ENCODE data around the gene RNU2-63P.
A peak's percentile ranks its signal among the peaks of the same experiment; 100 is the strongest.
"Not testable (repeated sequence)": the region's sequence is repeated elsewhere in the genome, so short reads cannot be mapped to it uniquely, and the experiment has no call there.

RNU2-63P gene

DNA sequence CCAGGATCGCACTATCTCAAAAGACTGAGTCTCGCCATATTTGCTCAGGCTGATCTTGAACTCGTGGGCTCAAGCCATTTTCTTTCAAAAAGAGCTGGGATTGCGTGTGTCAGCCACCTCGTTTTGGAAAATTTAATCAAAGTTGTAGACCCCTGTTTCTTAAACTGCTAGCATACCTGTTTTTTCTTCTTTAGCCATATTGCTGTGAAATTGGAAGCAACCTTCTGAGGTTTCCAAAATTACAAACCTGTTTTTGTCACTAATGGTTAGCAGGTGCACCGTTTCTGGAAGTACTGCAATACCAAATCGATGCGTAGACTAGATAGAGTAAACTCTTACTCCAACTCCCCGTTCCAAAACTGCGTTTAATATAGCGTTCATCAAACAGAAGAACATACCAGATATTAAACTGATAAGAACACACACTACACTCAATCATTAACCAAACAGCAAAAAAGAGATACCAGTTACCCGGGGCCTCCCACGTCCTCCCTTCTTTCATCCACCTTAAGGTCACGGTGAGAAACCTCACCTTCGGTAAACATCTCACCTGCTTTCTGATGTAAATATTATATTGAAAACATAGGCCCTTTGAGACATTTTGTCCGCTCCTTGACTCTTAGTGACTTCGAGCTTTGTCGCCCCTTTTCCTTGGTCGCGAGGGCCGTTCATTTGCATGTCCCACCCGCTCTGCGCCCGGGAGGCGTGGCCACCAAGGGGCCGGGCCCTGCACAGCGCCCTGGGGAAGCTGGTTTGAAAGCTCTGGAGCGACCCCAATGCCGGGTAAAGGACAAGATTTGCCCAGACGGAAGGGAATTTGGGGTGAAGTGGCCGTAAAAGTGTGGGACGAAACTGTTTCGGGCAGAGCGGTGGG is at the start of gene RNU2-63P:
TSS of gene RNU2-63P (minus strand) at position 462 of the 874 bp plus-strand sequence.
- DNase-seq (ENCODE audit: low read depth in 2 of 2): peak; percentile 60 to 63

DNA sequence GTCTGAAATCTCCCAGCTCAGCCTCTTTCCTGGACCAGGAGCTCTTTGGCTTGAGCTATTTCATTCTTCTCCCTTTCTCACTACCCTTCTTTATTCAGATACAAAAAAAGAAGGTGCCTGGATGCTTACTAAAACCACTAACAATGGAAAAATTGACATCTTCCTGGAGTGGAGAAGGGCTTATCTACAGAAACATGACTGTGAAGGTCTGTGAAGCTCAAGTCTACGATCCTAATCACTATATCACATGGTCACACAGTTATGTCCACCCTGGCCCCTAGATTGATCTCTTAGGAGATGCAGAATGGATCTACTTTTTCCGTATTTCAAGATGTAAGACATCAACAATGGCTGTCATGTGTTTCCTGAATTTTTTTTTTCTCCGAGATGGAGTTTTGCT is 44.9 kb upstream of the RNU2-63P start:
- no peak for DNase-seq (ENCODE audit: low read depth in 2 of 2)

DNA sequence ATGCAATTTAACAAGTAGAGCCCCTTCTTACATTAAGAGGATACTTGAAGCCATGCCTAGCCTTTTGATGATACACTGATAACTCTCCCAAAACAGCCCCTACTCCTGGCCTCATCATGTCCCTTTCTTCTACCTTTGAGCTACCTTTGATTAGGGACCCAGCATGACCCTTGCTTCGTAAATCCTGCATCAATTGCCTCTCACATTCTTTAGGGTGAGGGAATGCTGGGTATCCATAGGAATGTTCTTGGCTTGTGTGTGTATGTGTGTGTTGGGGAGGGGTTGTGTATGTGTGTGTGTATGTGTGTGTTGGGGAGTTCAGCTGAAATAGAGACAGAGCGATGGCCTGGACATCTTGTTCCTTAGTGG is 44.5 kb upstream of the RNU2-63P start:
- DNase-seq (ENCODE audit: low read depth in 2 of 2): no peak

DNA sequence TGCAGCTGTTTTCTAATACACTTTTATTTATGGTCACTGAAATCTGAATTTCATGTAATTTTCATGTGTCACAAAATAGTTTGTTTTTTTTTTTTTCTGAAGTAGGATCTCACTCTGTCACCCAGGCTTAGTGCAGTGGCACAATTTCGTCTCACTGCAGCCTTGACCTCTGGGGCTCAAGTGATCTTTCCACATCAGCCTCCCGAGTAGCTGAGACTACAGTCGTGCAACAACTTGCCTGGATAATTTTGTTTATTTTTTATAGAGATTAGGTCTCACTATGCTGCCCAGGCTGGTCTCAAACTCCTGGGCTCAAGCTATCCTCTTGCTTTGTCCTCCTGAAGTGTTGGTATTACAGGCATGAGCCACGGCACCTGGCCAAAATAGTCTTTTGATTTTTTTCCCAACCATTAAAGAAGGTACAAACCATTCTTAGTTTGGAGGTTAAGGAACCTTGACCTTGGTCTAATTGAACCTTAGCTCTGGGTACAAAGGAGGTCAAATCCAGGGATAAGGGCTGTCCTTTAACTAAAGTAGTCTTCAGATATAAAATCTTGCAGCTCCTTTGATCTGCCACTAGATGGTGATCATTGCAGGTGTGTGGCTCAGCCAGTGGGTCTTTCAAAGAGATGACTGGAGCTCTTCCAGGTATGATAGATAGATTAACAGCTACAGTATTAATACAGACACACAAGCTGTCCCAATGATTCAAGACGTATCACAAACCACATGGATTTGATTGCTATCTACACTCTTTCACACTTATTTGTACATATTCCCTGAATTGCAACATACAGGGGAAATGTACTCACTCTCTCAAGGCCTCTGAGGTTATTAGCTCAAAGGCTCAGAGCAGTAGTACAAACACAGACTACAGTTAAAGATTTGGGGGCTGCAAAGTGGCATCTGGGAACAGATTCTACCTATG is 43.9 kb upstream of the RNU2-63P start:
- DNase-seq (ENCODE audit: low read depth in 2 of 2): no peak

DNA sequence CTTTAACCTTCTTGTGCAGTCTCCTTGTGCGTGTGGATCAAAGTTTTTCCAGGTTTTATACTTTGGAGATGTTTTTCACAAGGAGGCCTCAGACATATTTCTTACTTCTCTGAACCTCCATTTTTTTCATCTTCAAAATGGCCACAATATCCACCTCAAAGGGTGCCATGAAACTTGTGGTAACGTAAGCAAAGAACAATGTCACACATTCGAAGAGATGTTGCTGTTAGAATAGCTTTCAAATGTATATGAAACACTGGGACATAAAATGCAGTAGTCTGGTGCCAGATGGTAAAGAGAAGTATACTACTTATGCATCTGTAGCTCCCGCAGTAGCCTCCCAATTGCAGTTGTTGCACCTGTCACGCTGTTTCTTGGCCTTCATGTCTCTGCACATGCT is 41.8 kb upstream of the RNU2-63P start:
- DNase-seq (ENCODE audit: low read depth in 2 of 2): no peak

DNA sequence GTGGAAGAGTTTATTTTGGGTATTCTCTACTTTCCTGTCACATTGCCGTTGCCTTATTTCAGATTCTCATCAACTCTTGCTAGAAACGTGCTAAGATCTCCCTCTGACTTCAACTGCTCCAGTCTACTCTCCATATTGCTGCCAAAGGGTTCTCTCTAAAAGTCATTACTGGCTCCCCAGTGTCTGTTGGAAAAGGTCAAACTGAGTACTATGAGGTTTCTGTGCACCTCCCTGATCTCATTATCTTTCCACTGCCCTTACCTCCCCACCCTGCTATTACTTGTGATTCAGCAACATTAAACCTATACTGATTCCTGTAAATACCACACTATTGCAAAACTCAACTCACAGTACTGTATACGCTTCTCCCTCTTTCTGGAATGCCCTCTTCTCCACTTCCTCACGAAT is 41.1 kb upstream of the RNU2-63P start:
- no peak for DNase-seq (ENCODE audit: low read depth in 2 of 2)

DNA sequence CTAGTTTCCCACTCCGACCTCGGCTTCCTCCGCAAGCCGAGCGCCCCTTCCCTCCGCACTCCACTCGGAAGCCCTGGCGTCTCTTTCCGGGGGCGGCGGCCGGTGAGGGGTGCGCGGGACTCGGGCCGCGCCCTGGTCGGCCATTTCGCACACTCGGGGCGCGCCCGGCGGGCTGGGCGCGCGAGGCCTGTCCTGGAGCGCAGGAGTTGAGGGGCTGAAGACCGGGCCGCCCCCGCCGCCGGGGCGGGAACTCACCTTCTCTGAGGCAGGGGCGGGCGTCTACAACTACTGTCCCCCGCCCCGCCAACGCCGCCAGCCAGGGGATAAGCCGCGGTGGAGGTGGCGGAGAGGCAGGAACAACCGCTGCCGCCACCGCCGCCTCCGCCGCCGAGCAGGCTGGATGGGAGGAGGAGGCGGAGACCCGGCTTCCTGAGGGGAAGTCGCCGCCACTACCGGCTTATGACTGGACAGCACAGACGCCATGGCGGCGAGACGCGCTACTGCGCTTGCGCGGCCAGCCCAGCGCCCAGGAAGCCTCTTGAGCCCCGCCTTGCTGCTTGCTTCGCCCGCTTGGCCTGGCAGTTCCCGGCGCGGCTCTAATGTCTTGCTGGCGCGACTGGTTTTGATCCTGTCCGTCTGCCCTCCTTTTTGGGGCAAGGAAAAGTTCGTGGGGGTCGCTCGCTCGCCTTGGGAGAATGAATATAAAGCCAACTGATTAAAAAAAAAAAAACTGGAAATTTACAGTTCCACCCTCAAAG is 39.2 kb upstream of the RNU2-63P start, which contains the start of gene KRCC1:
TSS of gene KRCC1 (minus strand) at position 413 of the 758 bp plus-strand sequence. CDS start 27,220 bp downstream, outside the sequence.
- peak; percentile 85 to 86 for DNase-seq (ENCODE audit: low read depth in 2 of 2)

DNA sequence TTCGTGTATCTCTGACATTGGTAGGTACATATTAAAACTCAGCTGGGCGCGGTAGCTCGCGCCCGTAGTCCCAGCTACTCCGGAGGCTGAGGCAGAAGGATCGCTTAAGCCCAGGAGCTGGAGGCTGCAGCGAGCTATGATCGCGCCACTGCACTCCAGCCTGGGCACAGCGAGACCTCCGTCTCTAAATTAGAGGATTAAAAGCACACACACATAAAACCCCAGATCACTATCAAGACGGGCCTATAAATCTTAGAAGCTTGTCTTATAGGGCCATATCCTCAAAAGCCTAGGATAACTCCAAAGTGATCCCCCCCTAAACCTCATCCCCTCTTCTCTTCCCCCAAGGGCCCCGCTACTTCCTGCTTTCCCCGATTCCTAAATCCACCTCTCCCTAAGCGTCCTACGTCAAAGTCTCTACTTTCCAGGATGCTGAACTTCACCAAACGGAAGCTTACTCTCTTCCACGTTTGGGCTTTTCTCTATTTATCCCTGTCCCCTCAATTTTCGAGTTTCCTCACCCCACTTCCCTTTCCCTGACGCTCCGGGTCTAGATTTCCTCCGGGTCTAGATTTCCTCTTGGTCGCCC is 38.5 kb upstream of the RNU2-63P start:
- no peak for DNase-seq (ENCODE audit: low read depth in 2 of 2)

DNA sequence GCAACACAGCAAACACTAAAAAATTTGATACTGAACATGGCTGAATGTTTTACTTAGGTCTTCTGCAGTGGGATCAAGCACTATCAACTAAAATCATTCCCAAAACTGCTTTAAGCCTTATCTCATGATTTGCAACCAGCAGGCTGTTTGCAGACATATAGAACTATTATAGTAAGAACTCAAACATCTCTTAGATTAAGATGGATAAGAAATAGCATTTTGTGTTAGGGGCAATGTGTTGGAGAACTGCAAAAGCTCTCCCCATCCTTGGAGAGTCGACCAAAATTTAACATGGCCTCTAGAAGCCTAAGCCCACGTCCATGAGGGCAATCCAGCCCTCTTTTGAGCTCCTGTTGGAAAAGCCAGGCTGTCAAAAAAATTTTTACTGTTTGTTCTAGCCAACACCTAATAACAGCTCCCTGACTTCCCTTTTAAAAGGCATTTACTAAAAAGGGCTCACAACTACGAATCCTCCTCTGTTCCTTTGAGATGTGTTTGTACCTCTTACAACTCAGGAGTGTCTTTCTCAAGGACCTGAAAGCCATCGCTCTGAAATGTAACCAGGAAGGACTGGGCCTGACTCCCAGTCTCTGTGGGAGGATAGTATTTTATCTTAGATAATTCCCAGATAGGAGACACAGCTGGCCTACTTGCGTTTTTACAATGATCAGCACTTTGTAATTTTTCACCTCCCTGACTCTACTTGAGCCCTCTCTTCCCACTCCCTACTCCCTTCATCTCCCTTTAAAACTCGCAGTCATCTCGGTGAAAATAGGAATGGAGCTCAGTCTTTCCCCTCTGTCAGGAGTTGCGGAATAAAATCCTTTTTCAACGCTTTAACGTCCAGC is 37.8 kb upstream of the RNU2-63P start:
- DNase-seq (ENCODE audit: low read depth in 2 of 2): no peak

DNA sequence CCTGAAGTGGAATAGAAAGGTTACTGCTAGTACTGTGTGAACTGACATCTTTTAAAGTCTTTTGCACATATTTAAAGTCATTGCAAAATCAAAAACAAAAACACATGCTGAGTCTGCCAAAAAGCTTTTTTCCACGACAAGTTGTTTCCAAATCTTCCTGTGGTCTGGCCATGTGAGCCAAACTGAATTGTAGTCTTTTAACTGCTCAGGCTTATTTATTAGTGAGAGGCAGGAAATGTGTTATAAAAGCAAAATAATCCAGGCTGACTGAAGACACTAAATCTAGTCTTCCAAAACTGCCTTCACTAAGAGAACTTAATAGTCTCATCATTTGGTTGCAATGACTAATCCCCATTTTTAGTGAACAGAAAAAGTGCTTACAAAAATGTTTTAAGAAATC is 36.9 kb upstream of the RNU2-63P start:
- no peak for DNase-seq (ENCODE audit: low read depth in 2 of 2)

DNA sequence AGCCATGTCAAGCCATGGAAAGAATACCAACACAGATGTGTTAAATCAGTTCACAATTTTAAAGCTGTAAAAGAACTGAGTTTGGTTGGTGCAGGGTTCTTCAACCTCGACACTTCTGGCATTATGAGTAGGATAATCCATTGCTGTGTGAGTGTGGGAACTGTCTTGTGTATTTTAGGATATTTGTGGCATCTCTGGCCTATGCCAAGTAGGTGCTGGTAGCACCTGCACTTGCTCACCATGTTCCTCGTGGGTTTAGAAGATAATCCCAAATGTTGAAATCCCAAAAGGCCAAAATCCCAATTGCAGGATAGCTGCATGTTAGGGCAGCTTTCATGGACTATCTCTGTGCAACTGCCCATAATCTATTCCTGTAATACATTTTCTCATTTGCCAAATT is 35.4 kb upstream of the RNU2-63P start:
- DNase-seq (ENCODE audit: low read depth in 2 of 2): no peak

DNA sequence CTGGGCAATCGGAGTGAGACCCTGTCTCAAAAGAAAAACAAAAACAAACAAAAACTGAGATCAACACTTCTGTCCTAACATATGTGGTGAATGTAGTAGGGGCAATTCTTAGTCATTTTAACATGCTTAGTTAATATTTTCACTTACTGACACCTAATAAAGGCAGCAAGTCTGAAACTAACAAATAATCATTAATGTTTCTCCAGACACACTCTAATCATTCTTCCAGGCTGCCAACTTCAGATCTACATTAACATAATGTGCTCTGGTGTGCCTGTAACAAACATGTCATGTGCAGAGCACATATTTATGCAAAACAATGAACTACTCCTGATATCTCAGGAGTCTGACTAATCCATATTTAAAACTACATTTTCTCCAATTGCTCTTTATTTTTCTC is 33.3 kb upstream of the RNU2-63P start:
- no peak for DNase-seq (ENCODE audit: low read depth in 2 of 2)

DNA sequence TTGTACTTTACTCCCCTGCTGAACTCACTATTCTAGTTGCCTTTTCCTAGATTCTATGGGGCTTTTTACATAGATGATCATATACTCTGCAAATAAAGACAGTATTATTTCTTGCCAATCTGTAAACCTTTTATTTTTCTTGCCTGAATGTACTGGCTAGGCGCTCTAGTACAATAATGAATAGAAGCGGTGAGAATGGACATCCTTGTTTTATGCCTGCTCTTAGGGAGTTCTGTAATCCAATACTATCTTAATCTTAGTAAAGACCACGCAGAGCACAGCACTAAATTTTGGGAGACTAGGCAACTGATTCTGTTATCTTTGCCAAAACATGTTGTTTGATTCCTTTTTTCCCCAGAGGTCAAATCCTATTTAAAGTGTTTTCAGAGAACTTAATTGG is 32.2 kb upstream of the RNU2-63P start:
- DNase-seq (ENCODE audit: low read depth in 2 of 2): no peak

DNA sequence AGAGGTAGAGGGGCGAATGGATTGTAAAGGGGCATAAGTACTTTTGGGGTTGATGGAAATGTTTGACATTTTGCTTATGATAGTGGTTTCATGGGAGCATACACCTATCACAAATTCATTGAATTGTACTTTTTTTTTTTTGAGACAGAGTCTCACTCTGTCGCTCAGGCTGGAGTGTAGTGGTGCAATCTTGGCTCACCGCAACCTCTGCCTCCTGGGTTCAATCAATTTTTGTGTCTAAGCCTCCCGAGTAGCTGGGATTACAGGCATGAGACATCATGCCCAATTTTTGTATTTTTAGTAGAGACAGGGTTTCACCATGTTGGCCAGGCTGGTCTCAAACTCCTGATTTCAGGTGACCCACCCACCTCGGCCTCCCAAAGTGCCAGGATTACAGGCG is 29.2 kb upstream of the RNU2-63P start:
- not testable (repeated sequence) for DNase-seq (ENCODE audit: low read depth in 2 of 2)

DNA sequence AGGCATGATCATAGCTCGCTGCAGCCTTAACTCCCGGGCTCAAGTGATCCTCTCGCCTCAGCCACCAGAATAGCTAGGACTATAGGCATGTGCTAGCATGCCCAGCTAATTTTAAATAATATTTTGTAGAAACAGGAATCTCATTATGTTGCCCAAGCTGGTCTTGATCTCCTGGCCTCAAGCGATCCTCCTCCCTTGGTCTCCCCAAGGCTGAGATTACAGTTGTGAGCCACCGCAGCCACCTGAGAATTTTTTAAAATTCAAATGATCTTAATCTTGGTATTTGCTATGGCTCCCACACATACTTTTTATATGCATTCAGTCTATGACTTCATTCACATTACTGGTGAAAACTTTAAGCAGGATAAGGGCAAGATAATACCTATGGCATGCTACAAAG is 26.1 kb upstream of the RNU2-63P start:
- DNase-seq (ENCODE audit: low read depth in 2 of 2): no peak

DNA sequence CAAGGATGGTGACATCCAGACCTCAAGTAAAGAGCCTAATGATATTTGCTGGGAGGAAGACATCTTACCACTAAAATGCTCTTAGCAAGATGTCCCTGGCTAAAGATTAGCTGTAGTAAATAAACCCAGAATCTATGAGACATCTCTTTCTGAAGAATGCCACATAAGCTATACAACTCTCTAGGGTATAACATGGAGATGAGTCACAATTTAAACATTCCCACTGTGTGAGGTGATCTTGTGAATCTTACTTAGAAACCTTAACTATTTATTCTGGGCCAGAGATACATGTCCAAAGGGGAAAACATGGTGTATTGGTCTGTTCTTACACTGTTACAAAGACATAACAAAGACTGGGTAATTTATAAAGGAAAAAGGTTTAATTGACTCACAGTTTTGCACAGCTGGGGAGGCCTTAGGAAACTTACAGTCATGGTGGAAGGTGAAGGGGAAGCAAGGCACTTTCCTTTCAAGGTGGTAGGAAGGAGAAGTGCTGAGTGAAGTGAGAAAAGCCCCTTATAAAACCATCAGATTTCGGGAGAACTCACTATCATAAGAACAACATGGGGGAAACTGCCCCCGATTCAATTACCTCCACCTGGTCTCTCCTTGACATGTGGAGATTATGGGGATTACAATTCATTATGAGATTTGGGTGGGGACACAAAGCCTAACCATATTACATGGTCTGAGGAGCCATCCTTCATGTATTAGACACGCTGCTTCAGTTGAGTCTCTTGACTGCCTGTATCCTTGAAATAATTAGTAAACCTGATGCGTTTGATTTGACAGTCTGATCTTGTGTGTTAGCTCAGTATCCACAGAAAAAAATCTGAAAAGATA is 22.1 kb upstream of the RNU2-63P start:
- DNase-seq (ENCODE audit: low read depth in 2 of 2): no peak

DNA sequence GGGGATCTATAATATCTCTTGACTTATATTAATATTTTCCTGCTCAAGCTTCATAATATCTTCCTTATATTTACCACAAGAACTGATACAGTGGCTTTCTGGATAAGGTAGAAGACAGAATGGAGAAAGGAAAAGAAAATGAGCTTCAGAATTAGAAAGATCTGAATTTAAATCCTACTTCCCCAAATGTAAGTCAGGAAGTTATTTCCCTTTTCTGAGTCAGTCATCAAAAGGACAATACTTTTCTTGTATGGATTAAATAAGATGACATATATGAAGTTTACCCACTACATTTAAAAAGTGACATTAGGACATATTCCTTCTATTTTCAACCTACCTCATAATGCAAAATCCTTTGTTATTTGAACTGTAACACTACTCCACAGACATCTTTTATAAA is 20.3 kb upstream of the RNU2-63P start:
- no peak for DNase-seq (ENCODE audit: low read depth in 2 of 2)

DNA sequence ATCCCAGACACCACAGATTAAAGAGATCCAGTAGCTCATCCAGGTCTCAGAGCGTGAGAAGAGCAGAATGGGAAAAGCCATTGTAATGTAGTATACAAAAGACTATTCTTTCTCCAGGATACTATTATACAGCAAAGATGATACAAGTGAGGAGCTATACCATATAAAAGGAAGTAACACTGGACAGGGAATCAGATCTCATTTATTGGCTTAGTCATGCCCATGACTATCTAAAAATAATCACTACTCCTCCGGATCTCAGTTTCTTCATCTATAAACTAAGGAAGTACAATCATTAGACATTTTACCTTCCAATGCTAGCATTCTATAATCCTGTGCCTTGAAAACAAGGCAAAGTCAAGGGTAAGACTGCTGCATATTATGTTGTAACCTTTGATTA is 19.8 kb upstream of the RNU2-63P start:
- no peak for DNase-seq (ENCODE audit: low read depth in 2 of 2)

DNA sequence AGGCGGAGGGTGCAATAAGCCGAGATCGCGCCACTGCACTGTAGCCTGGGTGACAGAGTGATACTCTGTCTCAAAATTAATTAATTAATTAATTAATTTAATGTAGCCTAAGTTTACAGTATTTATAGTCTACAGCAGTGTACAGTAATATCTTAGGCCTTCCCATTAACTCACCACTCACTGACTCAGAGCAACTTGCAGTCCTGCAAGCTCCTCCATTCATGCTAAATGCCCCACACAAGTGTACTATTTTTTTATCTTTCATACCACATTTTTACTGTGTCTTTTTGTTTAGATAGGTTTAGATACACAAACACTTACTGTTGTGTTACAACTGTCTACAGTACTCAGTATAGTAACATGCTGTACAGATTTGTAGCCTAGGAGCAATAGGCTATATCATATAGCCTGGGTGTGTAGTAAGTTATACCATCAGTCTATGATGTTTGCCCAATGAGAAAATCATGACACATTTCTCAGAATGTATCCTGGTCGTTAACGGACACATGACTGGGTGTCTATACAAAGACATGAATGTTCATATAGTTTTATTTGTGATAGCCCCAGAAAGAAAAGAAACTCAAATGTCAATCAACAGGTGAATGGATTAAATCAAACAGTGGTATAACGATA is 15.8 kb upstream of the RNU2-63P start:
- DNase-seq (ENCODE audit: low read depth in 2 of 2): no peak
